ENCODE measurements around the gene MTA3.
"Not testable (repeated sequence)": the region's sequence is repeated elsewhere in the genome, so short reads cannot be mapped to it uniquely, and the experiment has no call there.

MTA3 gene

DNA sequence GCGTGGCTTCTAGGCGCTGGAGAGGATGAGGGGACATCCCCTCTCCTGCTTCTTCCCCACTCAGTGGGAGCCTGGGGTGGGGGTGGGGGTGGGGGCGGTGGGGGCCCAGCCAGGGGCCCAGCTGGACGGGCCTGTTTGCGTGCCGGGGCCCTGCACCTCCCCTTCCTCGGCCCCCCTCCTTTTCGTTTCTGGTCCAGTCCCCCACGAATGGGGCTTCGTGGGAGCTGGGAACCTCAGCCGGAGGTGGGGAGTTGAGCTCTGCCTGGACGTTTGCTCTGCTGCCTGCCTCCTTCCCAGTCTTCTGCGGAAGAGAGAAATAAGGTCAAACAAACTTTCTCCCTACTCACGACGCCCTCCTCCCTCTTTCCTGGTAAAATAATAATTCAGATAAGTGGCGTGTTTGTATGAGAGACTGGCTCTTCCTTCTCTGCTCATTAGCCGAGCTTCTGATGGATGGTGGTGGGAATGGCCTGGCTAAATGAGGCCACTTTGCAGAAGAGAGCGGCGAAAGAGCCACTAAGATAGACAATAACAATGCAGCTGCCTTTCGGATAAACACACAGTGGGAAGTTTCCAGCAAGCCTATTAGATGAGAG, 782 bp downstream of the MTA3 start:
- DNase-seq (ENCODE audit: insufficient read length) (peak; percentile 48), FAIRE-seq (no peak)
- TF ChIP-seq POLR2AphosphoS5 (IDR thresholded peaks at IDR 0.05; ENCODE audit: low read depth, low read length) (no peak), POLR2A (IDR thresholded peaks at IDR 0.05; ENCODE audit: low read depth, low read length) (no peak), TAF1 (IDR thresholded peaks at IDR 0.05; ENCODE audit: borderline replicate concordance, low read depth, low read length) (no peak)

DNA sequence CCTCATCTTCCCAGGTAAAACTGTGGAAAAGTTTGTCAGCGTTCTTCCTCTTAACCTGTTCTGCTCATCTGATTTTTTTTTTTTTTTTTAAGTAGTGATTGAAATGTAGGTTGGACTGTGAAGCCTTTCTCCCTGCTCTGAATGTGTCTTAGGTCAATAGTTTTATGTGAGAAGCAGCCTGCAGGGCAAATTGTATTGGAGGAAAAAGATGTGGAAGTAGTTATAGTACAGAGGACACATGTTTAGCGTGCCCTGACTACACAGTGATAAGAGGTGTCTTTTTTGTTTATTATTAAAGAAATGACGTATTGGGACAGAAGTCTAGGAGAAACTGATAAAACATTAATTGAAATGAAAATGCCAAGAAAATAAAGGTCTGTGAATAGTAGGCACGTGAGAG, 1.5 kb downstream of the MTA3 start:
- no peak for TF ChIP-seq POLR2AphosphoS5 (IDR thresholded peaks at IDR 0.05; ENCODE audit: low read depth, low read length)
- TF ChIP-seq POLR2A (IDR thresholded peaks at IDR 0.05; ENCODE audit: low read depth, low read length): no peak
- TF ChIP-seq TAF1 (IDR thresholded peaks at IDR 0.05; ENCODE audit: borderline replicate concordance, low read depth, low read length): no peak
- DNase-seq (ENCODE audit: insufficient read length): no peak
- no peak for FAIRE-seq

DNA sequence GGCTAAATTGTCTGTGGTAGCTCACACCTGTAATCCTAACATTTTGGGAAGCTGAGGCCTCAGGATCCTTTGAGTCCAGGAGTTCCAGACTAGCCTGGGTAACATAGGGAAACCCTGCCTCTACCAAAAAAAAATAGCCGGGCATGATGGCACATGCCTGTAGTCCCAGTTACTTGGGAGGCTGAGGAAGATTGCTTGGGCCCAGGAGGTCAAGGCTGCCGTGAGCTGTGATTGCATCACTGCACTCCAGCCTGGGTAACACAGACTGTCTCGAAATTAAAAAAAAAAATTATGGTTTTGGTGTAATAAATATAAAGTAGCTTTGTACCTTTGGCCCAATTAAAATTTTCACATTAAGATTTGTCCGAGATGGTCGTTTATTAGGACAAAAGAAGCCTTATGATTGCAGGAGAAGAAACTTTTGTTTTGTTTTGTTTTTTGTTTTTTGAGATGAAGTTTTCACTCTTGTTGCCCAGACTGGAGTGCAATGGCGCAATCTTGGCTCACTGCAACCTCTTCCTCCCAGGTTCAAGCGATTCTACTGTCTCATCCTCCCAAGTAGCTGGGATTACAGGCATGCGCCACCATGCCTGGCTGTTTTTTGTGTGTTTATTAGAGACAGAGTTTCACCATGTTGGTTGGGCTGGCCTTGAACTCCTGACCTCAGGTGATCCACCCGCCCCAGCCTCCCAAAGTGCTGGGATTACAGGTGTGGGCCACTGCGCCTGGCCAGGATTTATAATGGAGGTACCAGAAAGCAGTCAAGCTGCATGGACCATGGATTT, 4.1 kb downstream of the MTA3 start:
- no peak for DNase-seq (ENCODE audit: insufficient read length)
- TF ChIP-seq POLR2A (IDR thresholded peaks at IDR 0.05; ENCODE audit: low read depth, low read length): no peak
- no peak for TF ChIP-seq POLR2AphosphoS5 (IDR thresholded peaks at IDR 0.05; ENCODE audit: low read depth, low read length)
- TF ChIP-seq TAF1 (IDR thresholded peaks at IDR 0.05; ENCODE audit: borderline replicate concordance, low read depth, low read length): no peak
- no peak for FAIRE-seq

DNA sequence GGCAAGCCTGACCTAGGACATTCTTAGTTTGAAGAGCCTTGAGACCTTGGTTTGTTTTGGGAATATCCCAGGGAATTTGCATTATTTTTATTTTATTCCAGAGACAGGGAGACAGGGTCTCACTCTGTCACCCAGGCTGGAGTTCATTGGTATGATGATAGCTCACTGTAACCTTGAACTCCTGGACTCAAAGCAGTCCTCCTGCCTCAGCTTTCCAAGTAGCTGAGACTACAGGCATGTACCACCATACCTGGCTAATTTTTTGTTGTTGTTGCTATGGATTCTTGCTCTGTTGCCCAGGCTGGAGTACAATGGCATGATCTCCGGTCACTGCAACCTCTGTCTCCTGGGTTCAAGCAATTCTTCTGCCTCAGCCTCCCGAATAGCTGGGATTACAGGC, 4.8 kb downstream of the MTA3 start:
- TF ChIP-seq POLR2AphosphoS5 (IDR thresholded peaks at IDR 0.05; ENCODE audit: low read depth, low read length) (no peak), TAF1 (IDR thresholded peaks at IDR 0.05; ENCODE audit: borderline replicate concordance, low read depth, low read length) (no peak), POLR2A (IDR thresholded peaks at IDR 0.05; ENCODE audit: low read depth, low read length) (no peak)
- DNase-seq (ENCODE audit: insufficient read length): no peak

DNA sequence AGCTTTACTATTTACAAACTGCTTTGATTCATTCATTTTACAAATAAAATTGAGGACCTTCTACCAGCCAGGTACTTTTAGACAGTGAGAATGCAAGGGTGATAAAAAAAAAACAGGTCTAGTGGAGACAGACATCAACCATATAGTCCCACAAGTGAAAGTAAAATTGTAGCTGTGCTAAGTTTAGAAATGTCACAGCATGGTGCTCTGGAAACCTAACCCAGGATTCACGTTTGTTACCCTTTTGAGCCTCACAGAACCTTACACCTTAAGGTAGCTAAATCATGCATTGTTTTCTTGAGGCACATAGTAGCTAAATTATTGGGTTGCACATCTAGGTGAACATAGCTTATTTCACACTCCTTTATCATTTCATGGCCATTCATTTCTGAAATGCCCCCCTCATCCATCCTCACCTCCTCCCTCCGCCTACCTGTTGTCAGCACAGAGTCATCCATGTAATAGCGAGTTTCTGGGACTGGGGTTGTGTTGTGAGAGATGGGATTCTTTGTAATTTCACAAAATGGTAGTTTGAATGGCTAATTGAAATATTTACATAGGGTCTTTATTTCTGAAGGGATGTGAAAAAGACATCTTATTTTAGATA, 7.1 kb downstream of the MTA3 start:
- no peak for DNase-seq (ENCODE audit: insufficient read length)
- FAIRE-seq: peak; percentile 42
- TF ChIP-seq TAF1 (IDR thresholded peaks at IDR 0.05; ENCODE audit: borderline replicate concordance, low read depth, low read length): no peak
- no peak for TF ChIP-seq POLR2AphosphoS5 (IDR thresholded peaks at IDR 0.05; ENCODE audit: low read depth, low read length)
- no peak for TF ChIP-seq POLR2A (IDR thresholded peaks at IDR 0.05; ENCODE audit: low read depth, low read length)

More for the DNA sequence above, 4.8 kb downstream of the MTA3 start:
- FAIRE-seq: no peak

- TF ChIP-seq POLR2AphosphoS5 (IDR thresholded peaks at IDR 0.05; ENCODE audit: low read depth, low read length): no peak
- TF ChIP-seq POLR2A (IDR thresholded peaks at IDR 0.05; ENCODE audit: low read depth, low read length): no peak
- TF ChIP-seq TAF1 (IDR thresholded peaks at IDR 0.05; ENCODE audit: borderline replicate concordance, low read depth, low read length): no peak
- FAIRE-seq: no peak
- DNase-seq (ENCODE audit: insufficient read length): no peak
These were observed 10.2 kb downstream of the MTA3 start for GRCh38 chr2:42578621-42579020.

- FAIRE-seq (no peak), DNase-seq (ENCODE audit: insufficient read length) (no peak)
- TF ChIP-seq POLR2AphosphoS5 (IDR thresholded peaks at IDR 0.05; ENCODE audit: low read depth, low read length) (no peak), POLR2A (IDR thresholded peaks at IDR 0.05; ENCODE audit: low read depth, low read length) (no peak), TAF1 (IDR thresholded peaks at IDR 0.05; ENCODE audit: borderline replicate concordance, low read depth, low read length) (no peak)
These were observed 12.8 kb downstream of the MTA3 start for GRCh38 chr2:42581257-42581656.

DNA sequence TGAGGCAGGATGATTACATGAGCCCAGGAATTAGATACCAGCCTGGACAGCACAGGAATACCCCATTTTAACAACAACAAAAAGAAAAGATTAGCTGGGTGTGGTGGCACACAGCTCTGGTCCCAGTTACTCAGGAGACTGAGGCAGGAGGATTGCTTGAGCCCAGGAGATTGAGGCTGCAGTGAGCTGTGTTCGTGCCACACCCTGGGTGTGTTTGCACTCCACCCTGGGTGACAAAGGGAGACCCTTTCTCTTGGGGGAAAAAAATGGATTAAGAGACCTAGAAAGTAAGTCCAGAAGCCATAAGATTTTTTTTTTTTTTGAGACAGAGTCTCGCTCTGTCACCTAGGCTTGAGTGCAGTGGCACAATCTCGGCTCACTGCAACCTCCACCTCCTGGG, 16.2 kb downstream of the MTA3 start:
- not testable (repeated sequence) for FAIRE-seq; DNase-seq (ENCODE audit: insufficient read length)

- no peak for DNase-seq (ENCODE audit: insufficient read length)
- TF ChIP-seq POLR2AphosphoS5 (IDR thresholded peaks at IDR 0.05; ENCODE audit: low read depth, low read length): no peak
- no peak for TF ChIP-seq POLR2A (IDR thresholded peaks at IDR 0.05; ENCODE audit: low read depth, low read length)
- no peak for TF ChIP-seq TAF1 (IDR thresholded peaks at IDR 0.05; ENCODE audit: borderline replicate concordance, low read depth, low read length)
- FAIRE-seq: no peak
These were observed 17.3 kb downstream of the MTA3 start for GRCh38 chr2:42585779-42586178.

DNA sequence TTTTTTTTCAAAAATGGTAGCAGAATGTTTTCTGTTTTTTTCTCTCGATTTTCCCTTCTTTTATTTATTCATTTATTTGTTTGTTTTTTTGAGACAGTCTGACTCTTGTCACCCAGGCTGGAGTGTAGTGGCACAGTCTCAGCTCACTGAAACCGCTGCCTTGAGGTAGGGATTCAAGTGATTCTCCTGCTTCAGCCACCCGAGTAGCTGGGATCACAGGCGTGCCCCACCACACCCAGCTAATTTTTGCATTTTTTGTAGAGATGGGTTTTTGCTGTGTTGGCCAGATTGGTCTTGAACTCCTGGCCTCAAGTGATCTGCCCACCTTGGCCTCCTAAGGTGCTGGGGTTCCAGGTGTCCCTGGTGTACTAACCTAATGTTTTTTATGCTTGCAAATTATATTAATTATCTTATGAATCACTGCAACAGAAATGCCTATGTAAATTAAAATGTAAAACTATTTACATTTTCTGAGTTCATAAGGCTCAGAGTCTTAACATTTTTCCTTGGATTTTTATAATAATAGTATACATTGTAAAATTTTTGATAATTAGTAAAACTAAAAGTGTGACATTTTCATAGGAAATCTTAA, 19.2 kb downstream of the MTA3 start:
- no peak for FAIRE-seq
- no peak for DNase-seq (ENCODE audit: insufficient read length)
- TF ChIP-seq TAF1 (IDR thresholded peaks at IDR 0.05; ENCODE audit: borderline replicate concordance, low read depth, low read length) (no peak), POLR2A (IDR thresholded peaks at IDR 0.05; ENCODE audit: low read depth, low read length) (no peak), POLR2AphosphoS5 (IDR thresholded peaks at IDR 0.05; ENCODE audit: low read depth, low read length) (no peak)

GRCh38 chr2:42588121-42588520, 19.7 kb downstream of the MTA3 start:
- TF ChIP-seq TAF1 (IDR thresholded peaks at IDR 0.05; ENCODE audit: borderline replicate concordance, low read depth, low read length): no peak
- FAIRE-seq (no peak), DNase-seq (ENCODE audit: insufficient read length) (no peak)

GRCh38 chr2:42590176-42590575, 21.7 kb downstream of the MTA3 start:
- TF ChIP-seq POLR2AphosphoS5 (IDR thresholded peaks at IDR 0.05; ENCODE audit: low read depth, low read length) (no peak), TAF1 (IDR thresholded peaks at IDR 0.05; ENCODE audit: borderline replicate concordance, low read depth, low read length) (no peak), POLR2A (IDR thresholded peaks at IDR 0.05; ENCODE audit: low read depth, low read length) (no peak)
- DNase-seq (ENCODE audit: insufficient read length) (no peak), FAIRE-seq (no peak)
